SKM-1 treated with dmso at 0.1 percent for 144 hours (cell line): Measurements from ENCODE around the gene LILRB4.
"Not testable (repeated sequence)": the region's sequence is repeated elsewhere in the genome, so short reads cannot be mapped to it uniquely, and the experiment has no call there.

Experiments
- DNase-seq: peaks from one replicate; lab custom pipeline; 2025; ENCODE audit not compliant: unreplicated experiment; lab: John Stamatoyannopoulos, UW

Gene LILRB4

DNA sequence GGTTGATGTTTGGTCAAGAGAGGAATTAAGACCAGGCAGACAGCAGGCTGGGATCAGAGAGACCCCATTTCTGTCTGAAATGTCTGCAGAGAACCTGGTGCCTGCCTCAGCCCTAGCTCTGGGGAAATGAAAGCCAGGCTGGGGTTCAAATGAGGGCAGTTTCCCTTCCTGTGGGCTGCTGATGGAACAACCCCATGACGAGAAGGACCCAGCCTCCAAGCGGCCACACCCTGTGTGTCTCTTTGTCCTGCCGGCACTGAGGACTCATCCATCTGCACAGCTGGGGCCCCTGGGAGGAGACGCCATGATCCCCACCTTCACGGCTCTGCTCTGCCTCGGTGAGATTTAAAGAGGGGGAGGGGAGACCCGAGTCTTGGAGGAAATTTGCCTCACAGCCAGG is at the start of gene LILRB4:
Gene LILRB4, plus strand, starts transcription at position 256 of the 400 bp plus-strand sequence. Its CDS starts 49 bp downstream, at position 305.
- DNase-seq, result no peak

GRCh38 chr19:54614726-54615125 is 48.1 kb upstream of the LILRB4 start:
- DNase-seq, result no peak

DNA sequence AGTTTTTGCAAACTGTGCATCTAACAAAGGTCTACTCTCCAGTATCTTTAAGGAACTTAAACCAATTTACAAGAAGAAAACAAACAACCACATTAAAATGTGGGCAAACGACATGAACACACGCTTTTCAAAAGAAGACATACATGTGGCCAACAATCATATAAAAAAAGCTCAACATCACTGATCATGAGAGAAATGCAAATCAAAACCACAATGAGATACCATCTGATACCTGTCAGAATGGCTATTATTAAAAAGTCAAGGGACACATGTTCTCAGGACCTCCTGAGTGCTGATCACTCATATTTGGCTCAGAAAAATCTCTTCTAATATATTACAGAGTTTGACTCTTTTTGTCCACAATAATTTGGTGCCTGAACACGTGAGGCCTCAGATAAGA is 46.7 kb upstream of the LILRB4 start:
- no peak for DNase-seq

- no peak for DNase-seq
Measured at GRCh38 chr19:54616821-54617560, 45.8 kb upstream of the LILRB4 start.

DNA sequence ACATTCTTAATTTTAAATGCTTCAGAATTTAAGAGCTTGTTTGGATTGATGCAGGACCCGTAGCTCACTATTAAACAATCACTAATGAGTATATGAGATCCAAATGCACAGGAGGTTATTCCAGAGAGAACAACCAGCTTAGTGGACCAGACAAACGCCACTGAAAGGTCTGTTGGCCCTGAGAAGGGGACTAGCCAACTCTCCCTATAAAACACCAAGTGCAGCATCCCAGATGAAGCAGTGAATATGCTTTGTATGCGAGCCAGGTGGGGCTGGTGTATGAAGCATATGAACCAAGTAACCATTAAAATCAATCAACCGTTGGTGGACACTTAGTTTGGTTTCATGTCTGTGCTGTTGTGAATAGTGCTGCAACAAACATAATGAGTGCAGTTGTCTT is 42.3 kb upstream of the LILRB4 start:
- no peak for DNase-seq

GRCh38 chr19:54622431-54622830 is 40.4 kb upstream of the LILRB4 start:
- no peak for DNase-seq

DNA sequence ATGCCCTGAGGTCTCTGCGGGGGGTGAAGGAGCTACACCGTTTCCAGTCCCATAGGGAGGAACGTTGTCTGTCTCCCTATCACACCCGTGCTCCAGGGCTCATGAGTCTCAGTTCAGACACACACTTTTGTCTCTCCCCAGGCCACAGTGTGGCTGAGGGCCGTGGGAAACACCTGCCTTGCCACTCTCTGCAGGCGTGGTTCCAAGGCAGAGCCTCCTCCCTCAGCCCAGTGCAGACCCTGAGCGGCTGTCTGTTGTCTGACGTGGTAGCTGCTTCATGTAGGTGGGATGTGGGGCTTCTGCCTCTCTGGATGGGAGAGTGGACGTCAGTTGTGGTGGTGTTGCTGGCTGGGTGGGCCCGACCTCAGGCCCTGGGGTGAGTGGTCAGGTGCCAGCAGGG is 38.6 kb upstream of the LILRB4 start:
- not testable (repeated sequence) for DNase-seq

DNA sequence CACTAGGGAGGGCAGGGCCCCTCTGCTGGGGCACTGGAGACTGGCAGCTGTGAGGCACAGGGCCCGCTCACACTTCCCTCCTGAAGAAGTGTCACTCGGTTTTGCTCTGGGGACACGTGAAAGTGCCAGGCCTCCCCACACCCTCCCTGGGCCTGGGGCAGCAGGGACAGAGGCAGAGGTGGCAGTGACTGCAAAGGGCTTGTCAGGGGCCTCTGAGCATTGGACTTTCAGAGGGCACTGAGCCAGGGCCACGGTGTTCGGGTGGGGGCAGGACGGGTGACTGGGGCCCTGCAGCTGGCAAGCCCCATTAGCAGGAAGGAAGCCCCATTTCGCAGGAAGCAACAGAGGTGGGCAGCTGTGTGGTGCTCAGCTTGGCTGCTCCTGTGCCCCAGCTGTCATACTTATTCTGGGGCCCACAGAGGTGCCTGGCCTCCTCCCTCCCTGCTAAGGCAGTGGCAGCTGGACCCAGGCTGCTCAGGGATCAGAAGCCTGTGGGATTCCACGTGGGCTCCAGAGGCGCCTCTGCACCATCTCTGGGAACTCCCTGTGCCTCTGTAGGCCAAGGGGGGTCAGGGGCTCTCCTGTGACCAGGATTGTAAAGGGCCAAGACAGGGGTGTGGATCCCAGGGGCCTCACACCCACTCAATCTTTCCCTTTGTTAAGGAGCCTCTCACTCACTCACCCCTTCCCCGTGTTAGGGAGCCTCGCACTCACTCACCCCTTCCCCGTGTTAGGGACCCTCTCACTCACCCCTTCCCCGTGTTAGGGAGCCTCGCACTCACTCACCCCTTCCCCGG is 37.7 kb upstream of the LILRB4 start:
- not testable (repeated sequence) for DNase-seq

GRCh38 chr19:54626757-54627156 is 36.0 kb upstream of the LILRB4 start:
- DNase-seq, result no peak

GRCh38 chr19:54627912-54628311 is 34.9 kb upstream of the LILRB4 start:
- not testable (repeated sequence) for DNase-seq

DNA sequence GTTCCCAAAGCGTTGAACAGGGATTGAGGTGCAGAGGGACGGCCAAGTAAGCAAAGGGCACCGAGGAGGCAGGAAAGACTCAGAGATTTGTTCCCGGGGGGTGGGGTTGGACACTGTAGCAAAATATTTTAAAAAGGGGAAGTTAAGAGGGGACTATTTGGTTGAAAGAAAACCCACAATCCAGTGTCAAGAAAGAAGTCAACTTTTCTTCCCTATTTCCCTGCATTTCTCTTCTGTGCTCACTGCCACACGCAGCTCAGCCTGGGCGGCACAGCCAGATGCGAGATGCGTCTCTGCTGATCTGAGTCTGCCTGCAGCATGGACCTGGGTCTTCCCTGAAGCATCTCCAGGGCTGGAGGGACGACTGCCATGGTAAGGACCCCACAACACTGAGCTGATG is 32.5 kb upstream of the LILRB4 start, which contains the start of gene LILRB1:
Gene LILRB1, plus strand, starts transcription at position 223 of the 400 bp plus-strand sequence. CDS start 590 bp downstream, outside the sequence.
- peak; percentile 0 for DNase-seq

GRCh38 chr19:54630782-54631181 is 32.0 kb upstream of the LILRB4 start:
- DNase-seq, result no peak

DNA sequence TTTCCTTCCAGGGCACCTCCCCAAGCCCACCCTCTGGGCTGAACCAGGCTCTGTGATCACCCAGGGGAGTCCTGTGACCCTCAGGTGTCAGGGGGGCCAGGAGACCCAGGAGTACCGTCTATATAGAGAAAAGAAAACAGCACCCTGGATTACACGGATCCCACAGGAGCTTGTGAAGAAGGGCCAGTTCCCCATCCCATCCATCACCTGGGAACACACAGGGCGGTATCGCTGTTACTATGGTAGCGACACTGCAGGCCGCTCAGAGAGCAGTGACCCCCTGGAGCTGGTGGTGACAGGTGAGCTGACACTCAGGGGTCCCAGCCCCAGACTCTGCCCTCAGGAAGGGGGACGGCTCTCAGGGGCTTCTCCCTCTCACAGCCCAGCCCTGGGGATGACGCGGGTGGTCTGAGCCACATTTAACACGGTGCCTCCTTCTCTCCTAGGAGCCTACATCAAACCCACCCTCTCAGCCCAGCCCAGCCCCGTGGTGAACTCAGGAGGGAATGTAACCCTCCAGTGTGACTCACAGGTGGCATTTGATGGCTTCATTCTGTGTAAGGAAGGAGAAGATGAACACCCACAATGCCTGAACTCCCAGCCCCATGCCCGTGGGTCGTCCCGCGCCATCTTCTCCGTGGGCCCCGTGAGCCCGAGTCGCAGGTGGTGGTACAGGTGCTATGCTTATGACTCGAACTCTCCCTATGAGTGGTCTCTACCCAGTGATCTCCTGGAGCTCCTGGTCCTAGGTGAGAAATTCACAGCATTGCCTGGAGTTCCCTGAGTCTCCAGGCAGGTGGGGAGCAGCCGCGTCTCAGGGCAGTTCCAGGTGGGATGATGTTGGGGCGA is 31.1 kb upstream of the LILRB4 start:
- not testable (repeated sequence) for DNase-seq

DNA sequence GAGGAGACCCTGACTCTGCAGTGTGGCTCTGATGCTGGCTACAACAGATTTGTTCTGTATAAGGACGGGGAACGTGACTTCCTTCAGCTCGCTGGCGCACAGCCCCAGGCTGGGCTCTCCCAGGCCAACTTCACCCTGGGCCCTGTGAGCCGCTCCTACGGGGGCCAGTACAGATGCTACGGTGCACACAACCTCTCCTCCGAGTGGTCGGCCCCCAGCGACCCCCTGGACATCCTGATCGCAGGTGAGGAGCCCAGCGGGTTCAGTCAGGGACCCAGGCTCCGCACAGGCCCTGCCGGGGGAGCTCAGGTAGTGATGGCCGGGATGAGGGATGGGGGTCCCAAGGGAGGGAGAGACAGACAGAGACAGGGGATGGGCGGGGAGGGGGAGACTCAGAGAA is 30.3 kb upstream of the LILRB4 start:
- not testable (repeated sequence) for DNase-seq

- no peak for DNase-seq
Measured at GRCh38 chr19:54633401-54633800, 29.4 kb upstream of the LILRB4 start.

DNA sequence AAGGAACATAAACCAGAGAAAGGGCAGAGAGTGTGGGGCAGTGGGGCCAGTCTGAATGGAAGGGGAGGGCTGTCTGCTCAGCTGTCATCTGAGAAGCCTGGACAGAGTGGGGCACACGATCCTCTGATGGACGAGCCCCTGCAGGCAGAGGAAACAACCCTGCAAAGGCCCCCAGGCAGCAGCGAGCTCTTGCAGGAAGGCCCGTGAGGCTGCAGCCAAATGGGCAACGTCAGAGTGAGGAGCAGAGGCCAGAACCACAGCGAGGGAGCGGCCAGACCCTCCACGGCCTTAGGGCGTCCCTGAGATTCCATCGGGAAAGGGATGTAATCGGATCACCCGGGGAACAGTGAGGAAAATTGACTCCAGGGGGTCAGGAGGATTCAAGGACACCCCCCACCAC is 26.7 kb upstream of the LILRB4 start:
- DNase-seq, result not testable (repeated sequence)

DNA sequence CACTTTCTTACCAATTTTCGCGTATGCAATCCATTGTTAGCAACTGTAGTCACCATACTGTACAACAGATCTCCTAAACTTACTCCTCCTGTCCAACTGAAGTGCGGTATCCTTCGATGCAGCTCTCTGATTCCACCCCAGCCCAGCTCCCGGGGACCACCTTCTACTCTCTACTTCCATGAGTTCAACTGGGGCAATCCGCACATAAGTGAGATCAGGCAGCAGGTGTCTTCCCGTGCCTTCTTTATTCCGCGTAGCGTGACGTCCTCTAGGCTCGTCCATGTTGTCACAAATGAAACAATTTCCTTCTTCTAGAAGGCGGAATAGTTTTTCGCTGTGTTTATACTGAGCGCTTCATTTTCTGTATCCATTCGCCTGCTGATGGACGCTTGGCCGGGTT is 24.1 kb upstream of the LILRB4 start:
- no peak for DNase-seq

GRCh38 chr19:54642953-54643352 is 19.8 kb upstream of the LILRB4 start:
- DNase-seq, result not testable (repeated sequence)

DNA sequence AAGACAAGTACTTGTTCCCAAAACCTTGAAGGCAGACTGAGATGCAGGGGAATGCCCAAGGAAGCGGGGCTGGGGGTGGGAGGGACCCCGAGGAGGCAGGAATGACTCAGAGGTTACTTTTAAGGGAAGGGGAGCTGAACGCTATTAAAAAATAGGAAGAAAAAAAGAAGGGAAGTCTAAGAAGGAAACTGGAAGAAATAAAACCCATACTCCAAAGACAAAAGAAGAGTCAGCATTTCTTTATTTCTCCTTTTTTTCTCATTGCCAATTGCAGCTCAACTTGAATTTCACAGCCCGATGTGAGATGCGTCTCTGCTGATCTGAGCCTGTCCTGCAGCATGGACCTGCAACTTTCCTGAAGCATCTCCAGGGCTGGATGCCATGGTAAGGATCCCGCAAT is 19.2 kb upstream of the LILRB4 start:
- not testable (repeated sequence) for DNase-seq

DNA sequence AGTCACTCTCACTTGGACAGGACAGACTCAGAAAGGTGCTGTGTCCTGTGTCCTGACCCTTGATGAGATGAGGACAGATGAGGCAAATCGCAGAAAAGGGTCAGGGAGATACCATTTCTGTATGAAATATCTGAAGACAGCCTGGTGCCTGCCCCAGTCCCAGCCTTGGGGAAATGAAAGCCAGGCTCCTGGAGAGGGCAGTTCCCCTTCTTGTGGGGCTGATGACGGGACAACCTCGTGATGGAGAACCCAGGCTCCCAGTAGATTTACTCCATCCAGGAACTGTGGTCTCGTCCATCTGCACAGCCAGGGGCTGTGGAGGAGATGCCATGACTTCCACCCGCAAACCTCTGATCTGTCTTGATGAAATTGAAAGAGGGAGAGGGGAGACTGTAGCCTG is 18.7 kb upstream of the LILRB4 start:
- DNase-seq, result no peak

GRCh38 chr19:54646331-54646841 is 16.4 kb upstream of the LILRB4 start:
- no peak for DNase-seq
